Left renal pelvis (tissue), 4 donors: ENCODE measurements around the gene TFDP1. TPM values are rescaled to one million over a fixed set of nuclear protein-coding genes. Genes with fewer than 3 reads are reported as not detected.

Experiments
- DNase-seq, 4 donors: peaks; one replicate each; pipeline ENCODE4 v3.0.0-alpha.2; 2013; ENCODE audit warnings: low read depth in 4 of 4, low spot score in 3 of 4
- polyA plus RNA-seq, 4 donors: library from polyadenylated mRNA; unstranded; fragments of 120-200 nt; gene quantifications; one replicate each; pipeline ENCODE4 v1.2.1, GENCODE V29; 2013; ENCODE audit not compliant: insufficient read length in 4 of 4

TFDP1 gene
- polyA plus RNA-seq, 4 donors = 85.0 to 92.6 (median 86.9) TPM

DNA sequence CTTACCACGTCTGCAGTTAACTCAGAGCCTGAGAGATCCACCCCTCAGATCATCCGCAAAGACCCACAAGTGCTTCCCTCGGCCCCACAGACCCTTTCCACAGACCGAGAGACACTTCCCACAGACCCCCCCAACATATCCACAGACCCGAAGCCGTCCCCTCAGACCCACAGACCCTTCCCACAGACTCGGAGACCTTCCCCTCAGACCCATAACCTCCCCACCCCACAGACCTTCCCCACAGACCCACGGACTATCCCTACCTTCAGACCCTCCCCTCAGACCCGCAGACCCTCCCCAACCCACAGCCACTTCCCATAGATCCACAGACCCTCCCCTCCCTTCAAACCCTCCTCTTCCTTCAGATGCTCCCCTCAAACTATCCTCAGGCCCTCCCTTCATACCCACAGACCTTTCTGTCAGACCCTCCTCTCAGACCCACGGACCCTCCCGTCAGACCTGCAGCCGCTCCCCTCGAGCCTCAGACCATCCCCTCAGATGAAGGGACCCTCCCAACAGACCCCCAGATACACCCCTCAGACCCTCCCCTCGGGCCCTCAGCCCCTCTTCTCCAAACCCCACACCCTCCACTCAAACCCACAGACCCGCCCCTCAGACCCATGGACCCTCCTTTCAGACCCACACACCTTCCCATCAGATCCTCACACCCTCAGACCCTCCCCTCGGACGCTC is 20.1 kb upstream of the TFDP1 start:
- no peak for DNase-seq

DNA sequence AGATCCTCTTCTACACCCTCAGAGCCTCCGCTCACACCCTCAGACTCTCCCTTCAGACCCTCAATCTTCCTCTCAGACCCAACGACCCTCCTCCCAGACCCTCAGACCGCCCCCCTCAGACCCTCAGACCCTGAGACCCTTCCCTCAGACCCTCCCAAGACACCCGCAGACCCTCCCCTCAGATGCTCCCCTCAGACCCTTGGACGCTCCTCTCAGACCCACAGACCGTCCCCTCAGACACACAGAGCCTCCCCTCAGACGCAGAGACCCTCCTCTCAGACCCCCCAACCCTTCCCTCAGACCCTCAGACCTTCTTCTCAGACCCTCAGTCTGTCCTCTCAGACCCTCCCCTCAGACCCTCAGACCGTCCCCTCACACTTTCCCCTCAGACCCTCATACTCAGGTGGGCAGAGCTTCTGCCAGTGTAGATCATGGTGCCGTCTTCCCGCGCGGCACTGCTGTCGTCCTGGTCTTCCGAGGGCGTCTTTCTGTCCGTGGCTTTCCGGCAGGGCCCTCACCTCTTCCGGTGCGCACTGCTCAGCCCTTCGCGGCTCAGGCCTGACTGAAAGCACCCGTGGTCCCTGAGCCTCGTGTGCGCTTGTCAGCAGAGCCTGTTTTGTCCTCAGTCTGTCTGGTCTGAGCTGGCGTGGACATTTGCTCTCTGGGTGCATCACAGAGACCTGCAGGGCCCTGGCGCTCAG is 18.9 kb upstream of the TFDP1 start:
- no peak for DNase-seq

DNA sequence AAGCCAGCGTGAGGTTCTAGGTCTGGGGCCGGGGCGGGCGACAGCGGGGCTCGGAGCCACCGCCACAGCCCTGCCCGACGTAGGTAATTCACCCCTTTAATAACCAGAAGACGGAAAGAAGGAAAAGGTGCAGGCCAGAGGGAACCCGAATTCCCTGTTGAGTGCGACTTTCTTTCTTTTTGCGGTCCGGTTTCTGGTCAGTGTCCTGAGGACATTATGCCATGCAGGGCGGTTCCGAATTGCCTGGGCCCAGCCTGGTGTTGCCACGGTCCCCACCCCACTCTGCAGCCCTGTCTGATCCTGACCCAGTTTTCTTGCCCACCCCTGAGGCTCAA is 18.4 kb upstream of the TFDP1 start:
- DNase-seq = no peak

DNA sequence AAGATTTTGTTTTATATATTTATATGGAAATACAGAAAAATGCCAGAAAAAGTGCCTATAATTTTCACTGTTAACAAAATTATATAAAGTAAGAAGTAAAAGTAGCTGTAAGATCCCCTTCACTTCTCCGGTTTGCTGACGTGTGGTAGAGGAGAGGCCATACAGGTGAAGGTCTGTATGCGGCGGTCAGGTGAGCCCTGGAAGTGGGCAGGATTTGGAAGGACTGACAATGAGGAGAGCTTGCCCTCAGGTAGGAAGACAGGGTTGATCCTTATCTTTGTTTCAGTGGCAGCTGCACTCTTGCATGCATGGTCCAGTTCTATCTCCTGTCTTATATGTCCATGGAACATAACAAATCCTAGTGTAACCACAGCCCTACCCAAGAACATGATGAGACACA is 16.9 kb upstream of the TFDP1 start:
- no peak for DNase-seq

DNA sequence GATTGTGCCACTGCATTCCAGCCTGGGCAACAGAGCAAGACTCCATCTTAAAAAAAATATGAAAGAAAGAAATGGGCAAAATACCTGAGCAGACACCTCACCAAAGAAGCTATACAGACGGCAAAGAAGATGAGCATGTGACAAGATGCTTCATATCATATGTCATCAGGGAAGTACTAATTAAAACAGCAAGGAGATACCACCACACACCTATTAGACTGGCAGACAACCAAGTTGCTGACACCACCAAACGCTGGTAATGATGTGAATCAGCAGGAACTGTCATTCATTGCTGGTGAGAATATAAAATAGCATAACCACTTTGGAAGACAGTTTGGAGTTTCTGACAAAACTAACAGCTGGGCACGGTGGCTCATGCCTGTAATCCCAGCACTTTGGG is 11.5 kb upstream of the TFDP1 start:
- no peak for DNase-seq

DNA sequence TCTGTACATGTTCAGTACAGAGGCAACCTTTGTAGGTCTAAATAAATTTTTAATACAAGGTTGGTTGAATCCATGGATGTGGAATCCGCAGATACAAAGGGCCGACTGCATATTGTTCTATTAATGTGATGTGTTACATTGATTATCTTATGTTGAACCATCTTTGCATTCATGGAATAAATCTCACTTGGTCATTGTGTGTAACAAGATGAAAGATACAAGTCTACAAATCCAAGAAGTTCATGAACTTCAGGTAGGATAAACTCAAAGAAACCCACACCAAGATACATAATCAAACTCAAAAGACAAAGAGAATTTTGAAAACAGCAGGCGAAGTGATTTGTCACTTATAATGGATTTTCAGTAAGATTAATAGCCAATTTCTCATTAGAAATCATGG is 8.0 kb upstream of the TFDP1 start:
- DNase-seq = no peak

DNA sequence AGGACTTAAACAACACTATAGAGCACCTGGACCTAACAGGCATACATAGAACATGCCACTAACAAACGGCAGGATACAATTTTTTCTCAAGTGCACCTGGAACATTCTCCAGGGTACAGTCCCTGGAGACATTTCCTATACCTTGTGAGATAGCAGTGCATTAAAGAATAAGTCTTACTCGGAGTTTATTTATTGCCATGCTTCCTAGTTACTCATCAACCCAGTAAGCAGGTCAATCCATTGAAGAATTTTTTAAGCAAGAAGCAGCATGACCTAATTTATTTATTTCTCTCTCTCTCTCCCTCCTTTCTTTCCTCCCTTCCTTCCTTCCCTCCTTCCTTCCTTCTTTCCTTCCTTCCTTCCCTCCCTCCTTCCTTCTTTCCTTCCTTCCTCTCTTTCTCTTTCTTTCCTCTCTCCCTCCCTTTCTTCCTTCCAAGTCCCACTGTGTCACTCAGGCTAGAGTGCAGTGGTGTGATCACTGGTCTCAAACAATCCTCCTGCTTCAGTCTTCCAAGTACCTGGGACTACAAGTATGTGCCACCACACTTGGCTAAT is 6.6 kb upstream of the TFDP1 start:
- no peak for DNase-seq

DNA sequence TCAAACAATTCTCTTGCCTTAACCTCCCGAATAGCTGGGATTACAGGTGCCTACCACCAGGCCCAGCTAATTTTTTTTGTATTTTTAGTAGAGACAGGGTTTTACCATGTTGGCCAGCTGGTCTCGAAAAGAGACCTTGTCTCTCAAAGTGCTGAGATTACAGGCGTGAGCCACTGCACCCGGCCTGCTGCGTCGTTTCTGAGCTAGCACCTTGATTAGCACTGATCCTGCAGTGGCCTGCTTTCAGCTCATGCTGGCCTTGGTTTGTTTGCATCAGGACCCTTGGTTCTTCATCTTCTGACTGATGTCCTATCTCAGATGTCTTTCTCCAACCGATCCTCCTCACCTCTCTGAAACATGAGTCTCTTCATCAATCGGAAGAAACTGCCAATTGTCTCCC is 4.9 kb upstream of the TFDP1 start:
- no peak for DNase-seq

DNA sequence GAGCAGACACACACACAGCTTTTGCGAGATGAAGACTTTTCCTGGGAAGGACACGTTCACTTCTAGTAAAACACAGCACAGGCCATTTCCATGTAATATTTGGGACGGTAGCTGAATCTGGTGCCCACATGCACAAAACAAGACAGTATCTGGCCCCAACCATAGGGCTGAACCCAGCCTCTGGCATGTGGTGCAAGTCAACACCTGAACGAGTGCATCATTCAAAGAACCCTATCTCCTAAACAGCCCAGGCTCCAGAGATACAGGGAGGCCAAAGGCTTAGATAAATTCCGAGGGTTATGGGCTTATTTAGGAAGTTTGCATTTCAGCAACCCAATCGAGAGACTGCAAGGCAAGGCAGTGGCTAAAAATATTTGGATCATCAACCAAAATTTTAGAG is 2.7 kb upstream of the TFDP1 start:
- no peak for DNase-seq

DNA sequence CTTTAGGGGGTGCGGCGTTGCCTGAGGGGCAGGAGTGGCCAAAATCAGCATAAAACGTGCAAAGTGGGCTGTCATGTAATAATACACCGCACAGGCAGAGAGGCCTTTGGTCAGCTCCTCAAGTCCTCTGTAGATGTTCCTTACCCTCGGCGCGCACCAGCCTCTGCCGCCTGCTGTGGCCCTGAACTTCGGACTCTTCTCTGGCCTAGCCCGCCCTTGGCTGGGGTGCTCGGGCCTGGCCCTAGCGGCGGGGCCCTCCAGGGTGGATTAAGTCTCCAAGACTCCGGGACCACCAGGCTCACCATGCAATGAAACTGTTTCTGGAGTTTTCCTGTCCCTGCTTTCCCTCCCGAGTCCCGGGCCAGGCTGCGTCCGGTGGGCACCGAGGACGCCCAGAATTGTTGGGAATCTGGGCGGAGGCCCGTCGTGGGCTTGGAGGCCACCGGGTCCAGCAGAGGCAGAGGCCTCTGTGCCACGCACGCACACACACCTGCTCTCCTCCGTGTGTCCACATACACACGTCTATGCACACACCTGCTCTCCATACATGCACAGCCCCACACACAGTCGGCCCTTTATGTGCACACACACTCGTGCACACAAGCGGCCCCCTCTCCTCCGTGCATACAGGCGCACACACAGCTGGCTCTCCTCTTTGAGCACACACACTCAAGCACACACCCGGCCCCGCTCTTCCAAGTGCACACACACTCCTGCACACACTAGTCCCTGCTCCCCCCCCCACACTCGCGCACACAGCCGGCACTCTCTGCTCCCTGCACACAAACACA is 1.5 kb upstream of the TFDP1 start:
- no peak for DNase-seq

DNA sequence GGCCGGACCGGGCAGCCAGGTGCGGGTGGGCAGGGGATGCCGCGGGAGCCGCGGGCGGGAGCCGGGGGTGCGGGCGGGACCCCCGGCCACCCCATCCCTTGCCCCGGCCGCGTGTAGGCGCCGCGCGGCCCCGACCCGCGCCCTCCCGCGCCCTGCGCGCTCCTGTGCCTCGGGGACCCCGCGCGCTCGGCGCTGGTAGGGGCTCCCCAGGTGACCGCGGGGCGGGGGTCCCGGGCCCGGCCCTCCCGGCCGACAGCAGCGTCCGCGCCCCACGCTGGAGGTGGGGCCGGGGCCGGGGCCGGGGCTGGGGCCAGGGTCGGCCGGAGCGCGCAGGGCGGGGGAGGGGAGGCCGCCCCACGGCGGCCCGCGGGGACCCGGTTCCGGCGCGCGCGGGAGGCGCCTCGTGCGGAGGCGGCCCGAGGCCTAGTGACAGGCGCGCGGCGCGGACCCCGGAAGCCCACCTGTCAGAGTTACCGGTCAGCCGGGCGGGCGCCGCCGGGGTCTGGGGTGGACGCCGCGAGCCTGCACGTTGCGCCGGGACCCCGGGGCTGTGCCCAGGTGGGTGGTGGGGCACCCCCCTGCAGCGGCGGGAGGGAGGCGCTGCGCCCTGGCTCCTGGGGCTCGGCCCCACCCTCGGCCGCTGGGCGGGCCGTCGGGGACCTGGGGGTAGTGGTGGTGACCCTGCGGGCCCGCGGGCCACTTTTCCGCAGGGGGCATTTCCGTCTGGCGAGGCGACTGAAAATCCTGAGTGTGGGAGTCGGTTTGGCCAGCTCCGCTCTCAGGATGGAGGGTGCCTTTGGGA is 518 bp downstream of the TFDP1 start:
- DNase-seq = no peak

DNA sequence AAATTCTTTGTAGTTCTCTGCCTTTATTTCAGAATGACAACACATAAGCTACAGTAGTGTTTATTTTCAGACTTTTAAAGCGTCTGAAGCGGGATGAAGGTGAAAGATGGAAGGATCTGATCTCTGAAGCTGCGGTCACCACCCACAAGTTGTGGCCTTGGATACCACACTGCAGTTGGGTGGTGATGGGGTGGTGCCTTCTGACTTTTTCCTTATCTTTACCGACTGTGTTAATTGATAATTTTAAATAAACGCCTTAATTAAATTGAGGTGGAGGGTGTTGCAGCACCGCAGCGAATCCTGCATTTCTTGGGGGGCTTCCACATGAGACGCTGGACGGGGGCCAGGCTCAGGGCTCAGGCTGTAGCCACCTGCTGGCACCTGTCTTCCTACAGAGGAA is 1.3 kb downstream of the TFDP1 start:
- DNase-seq = no peak

DNA sequence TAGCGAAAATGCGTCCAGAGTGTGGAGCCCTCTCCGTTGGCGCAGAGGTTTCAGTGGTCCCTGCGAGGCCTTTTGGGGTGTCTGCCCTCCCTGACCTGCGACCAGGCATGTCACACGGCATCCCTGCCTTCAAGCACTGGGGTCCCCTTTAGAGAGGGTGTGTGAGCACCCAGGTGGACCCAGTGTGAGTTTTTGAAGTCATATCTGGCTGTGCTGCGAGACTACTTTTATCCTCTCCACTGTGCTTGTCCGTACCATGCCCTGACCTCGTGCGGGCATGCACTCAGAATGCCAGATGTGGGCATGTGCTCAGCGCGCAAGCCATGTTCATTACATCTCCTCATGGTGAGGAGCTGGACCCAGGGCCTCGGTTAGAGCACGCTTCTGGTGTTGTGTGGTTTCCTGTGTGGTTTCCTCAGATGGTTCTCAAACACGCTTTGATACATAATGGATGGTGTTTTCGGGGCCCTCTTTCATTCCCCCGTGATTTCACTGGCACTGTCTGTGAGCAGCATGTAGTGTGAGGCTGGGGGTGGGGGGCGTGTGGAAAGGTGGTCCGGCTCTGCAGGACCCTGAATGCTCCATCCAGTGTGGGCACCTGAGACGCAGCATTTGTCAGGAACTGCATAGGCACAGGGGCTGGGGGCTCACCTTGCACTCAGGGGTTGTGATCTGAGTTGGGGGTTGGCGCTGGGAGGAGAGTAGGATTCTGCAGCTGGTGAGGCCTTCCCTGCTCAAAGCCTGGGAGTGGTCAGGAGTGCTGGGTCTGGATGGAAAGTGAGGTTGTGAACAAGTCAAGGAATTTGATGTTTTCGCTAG is 2.3 kb downstream of the TFDP1 start:
- DNase-seq = no peak

DNA sequence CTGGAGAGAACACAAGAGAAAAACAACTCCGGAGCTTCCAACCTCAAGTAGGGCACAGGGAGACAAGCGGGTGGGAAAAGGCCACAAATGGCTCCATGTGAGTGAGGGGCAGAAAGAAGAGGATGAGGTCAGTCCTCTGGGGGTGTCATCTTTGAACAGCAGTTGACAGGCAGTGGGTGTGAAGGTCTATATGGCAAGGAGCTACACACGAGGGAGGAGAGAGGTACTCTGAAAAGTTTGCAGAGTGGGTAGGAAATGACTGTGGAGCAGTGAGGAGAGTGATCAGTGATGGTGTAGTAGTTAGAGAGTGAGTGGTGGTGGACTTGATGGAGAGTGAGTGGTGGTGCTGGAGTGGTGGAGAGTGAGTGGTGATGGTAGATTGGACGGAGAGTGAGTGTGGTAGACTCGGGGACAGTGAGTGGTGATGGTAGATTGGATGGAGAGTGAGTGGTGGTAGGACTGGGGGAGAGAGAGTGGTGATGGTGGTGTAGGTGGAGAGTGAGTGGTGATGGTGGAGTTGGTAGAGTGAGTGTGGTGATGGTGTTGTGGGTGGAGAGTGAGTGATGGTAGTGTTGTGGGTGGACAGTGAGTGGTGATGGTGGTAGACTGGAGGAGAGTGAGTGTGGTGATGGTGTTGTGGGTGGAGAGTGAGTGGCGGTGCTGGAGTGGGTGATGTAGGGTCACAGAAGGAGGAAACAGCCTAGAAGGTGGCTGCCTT is 4.0 kb downstream of the TFDP1 start:
- no peak for DNase-seq

DNA sequence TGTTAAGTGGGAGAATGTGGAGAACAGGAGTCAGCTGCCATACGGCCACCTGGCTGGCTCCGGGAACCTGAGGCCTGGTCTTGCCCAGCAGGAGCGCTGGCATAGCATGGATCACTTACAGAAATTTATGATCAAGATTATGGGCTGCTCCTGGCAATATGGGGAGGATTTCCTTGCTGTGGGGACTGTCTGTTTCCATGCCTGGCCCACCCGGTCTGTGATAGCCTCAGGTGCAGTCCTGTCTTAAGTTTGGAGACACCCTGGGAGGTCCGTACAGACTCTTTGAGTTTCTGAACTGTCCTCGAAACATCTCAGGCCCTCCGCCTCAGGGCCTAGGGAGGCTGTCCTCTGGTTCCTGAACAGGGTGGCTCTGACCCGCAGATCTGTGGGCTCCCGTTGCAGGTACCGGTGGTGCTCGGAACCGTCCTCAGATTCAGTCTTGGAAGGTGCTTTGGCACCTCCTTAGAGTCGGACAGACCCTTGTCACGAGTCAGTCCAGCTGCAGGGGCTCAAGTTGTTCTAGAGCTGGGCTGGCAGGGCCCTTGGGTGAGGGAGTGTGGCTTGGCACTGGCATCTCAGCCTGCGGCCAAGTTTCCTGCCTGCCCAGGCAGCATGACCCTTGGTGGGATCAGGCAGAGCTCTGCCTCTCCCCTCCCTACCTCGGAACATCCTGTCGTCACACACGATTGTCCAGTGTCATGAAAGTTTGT is 4.9 kb downstream of the TFDP1 start:
- no peak for DNase-seq

DNA sequence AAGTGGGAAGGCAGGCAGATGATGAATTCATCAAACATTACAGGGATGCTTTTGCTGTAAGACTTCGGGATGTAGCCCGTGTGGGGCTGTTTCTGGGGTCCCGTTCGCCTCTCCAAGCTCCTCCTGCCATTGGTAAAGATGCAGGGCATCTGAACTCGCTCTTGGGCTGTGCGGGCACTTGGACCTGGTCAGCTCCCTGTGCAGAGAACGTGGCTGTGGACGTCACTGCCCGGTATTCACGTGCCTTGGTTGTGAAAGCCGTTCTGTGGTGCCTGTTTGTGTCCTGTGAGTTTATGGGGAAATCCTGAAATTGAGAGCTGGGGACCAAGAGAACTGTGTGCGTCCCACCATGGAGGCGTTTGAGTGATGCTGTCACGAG is 5.4 kb downstream of the TFDP1 start:
- no peak for DNase-seq

DNA sequence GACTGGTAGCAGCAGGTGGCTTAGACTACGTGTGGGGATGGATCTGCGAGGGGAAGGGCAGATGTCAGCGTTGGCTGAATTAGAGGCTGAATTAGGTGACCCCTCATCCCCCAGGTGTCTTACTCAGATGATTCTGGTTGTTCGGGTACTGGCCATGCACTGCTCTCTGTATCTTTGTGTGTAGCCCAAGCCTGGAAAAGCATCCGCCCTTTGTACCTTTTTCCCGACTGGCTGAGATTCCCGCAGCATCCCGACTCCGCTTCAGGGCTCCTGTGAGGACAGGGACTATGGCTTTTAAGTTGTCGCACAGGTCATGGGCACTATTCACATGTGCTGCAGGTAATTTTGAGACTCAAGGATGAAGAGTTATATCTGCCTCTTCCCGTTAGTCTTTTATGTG is 7.2 kb downstream of the TFDP1 start:
- DNase-seq = no peak

DNA sequence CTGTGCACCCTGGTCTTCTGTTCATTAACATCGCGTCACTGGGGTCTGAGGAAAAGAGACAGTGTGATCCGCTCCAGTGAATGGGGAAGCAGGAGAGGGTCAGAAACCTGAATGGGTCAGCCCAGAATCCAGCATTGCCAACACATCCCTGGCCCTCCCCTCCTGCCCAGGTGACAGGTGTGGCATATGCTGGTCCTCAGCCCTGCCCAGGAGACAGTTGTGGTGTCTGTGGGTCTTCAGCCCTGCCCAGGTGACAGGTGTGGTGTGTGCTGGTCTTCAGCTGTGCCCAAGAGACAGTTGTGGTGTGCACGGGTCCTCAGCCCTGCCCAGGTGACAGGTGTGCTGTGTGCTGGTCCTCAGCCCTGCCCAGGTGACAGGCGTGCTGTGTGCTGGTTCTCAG is 8.0 kb downstream of the TFDP1 start:
- DNase-seq = no peak
